WTC11 (cell line): ENCODE measurements around the gene GPR156. TPM values are rescaled to one million over a fixed set of nuclear protein-coding genes. Genes with fewer than 3 reads are reported as not detected.
A peak's percentile ranks its signal among the peaks of the same experiment; 100 is the strongest.

Experiments used
- ATAC-seq: fragments of 200-7000 bp; cut with Tn5 transposase; 2 replicates; pipeline ENCODE4 v1.10.0; 2021; ENCODE audit warnings: mild to moderate bottlenecking, moderate library complexity
- Bru-seq: library from RNA; stranded (reverse); fragments of 400-500 nt; gene quantifications from one replicate; lab custom pipeline; 2021; lab: Mats Ljungman, UMichigan
- CTCF ChIA-PET: fragments of 300-600 bp; sonication (Branson Sonifier 250); formaldehyde crosslinking; loops from one replicate; lab custom pipeline; 2021; ENCODE audit warnings: antibody characterized with exemption; lab: Charles Lee
- POLR2A ChIA-PET: fragments of 350-600 bp; sonication (Branson Sonifier 250); formaldehyde crosslinking; loops from one replicate; lab custom pipeline; 2021; ENCODE audit warnings: antibody characterized with exemption; lab: Charles Lee
- DNase-seq: peaks from one replicate; pipeline ENCODE4 v3.0.0; 2021; ENCODE audit warnings: low spot score
- H3K27ac Mint-ChIP-seq: 2 replicates; pipeline ENCODE4 v1.8.0; 2021; ENCODE audit warnings: mixed read lengths
- H3K27me3 Mint-ChIP-seq: 2 replicates; pipeline ENCODE4 v1.8.0; 2021; ENCODE audit warnings: low read depth, mild to moderate bottlenecking, moderate library complexity, mixed read lengths
- H3K36me3 Mint-ChIP-seq: 2 replicates; pipeline ENCODE4 v1.8.0; 2021; ENCODE audit warnings: mixed read lengths
- H3K4me1 Mint-ChIP-seq: 2 replicates; pipeline ENCODE4 v1.8.0; 2022; ENCODE audit warnings: mixed read lengths
- H3K4me3 Mint-ChIP-seq: 2 replicates; pipeline ENCODE4 v1.8.0; 2021; ENCODE audit warnings: mild to moderate bottlenecking, moderate library complexity, mixed read lengths
- H3K9me3 Mint-ChIP-seq: 2 replicates; pipeline ENCODE4 v1.8.0; 2021; ENCODE audit warnings: mixed read lengths
- CREB1 ChIP-seq: sonication (generic); formaldehyde crosslinking; IDR thresholded peaks from 2 replicates; pipeline ENCODE4 v1.8.0; 2023; ENCODE audit warnings: mild to moderate bottlenecking, missing genetic modification reagents
- FOXP1 ChIP-seq: sonication (generic); formaldehyde crosslinking; IDR thresholded peaks from 2 replicates; pipeline ENCODE4 v1.8.0; 2022; ENCODE audit warnings: missing genetic modification reagents, mild to moderate bottlenecking, moderate library complexity, borderline replicate concordance
- GABPB1 ChIP-seq: sonication (generic); formaldehyde crosslinking; IDR thresholded peaks from 2 replicates; pipeline ENCODE4 v1.8.1; 2023; ENCODE audit warnings: mild to moderate bottlenecking, missing genetic modification reagents
- GRHL2 ChIP-seq: fragments of 250-450 bp; sonication (Bioruptor Pico); IDR thresholded peaks from 2 replicates; pipeline ENCODE4 v1.8.0; 2022; ENCODE audit warnings: mild to moderate bottlenecking, moderate library complexity; ENCODE audit not compliant: insufficient replicate concordance, severe bottlenecking
- NFATC4 ChIP-seq: fragments of 250-450 bp; sonication (Bioruptor Pico); IDR thresholded peaks from 2 replicates; pipeline ENCODE4 v1.9.0; 2021; ENCODE audit warnings: mild to moderate bottlenecking
- NR1H2 ChIP-seq: sonication (generic); formaldehyde crosslinking; IDR thresholded peaks from 2 replicates; pipeline ENCODE4 v1.9.0; 2021; ENCODE audit warnings: mild to moderate bottlenecking, moderate library complexity, missing genetic modification reagents
- NR2C2 ChIP-seq: sonication (generic); formaldehyde crosslinking; IDR thresholded peaks from 2 replicates; pipeline ENCODE4 v1.8.0; 2022; ENCODE audit warnings: mild to moderate bottlenecking, missing genetic modification reagents
- TCF7 ChIP-seq: sonication (generic); formaldehyde crosslinking; IDR thresholded peaks from 2 replicates; pipeline ENCODE4 v1.8.0; 2022; ENCODE audit warnings: mild to moderate bottlenecking, low read depth, missing genetic modification reagents, moderate library complexity
- ZNF232 ChIP-seq: sonication (generic); formaldehyde crosslinking; IDR thresholded peaks from 2 replicates; pipeline ENCODE4 v1.8.0; 2022; ENCODE audit warnings: mild to moderate bottlenecking, missing genetic modification reagents
- long read RNA-seq, 3 experiments: library from RNA in 1 of 3; library from capped mRNA in 1 of 3; library from polyadenylated mRNA in 1 of 3; unstranded in 2 of 3; stranded (forward) in 1 of 3; transcript quantifications; one replicate each; pipeline ENCODE4 v2.0.0, GENCODE V29; 2021
- total RNA-seq: library from RNA; stranded (reverse); gene quantifications from 3 replicates; pipeline ENCODE4 v1.2.3, GENCODE V29; 2021
- TF ChIP-seq, protein P1 (sequence below): sonication (generic); formaldehyde crosslinking; IDR thresholded peaks from 2 replicates; pipeline ENCODE4 v1.8.1; 2022; ENCODE audit warnings: missing genetic modification reagents, borderline replicate concordance
- TF ChIP-seq, protein P2 (sequence below): sonication (generic); formaldehyde crosslinking; IDR thresholded peaks from 2 replicates; pipeline ENCODE4 v1.8.0; 2023; ENCODE audit warnings: missing genetic modification reagents
- TF ChIP-seq, protein P3 (sequence below): sonication (generic); formaldehyde crosslinking; conservative IDR thresholded peaks from 2 replicates; pipeline ENCODE4 v1.8.1; 2023; ENCODE audit warnings: mild to moderate bottlenecking, low read depth, missing genetic modification reagents, moderate library complexity
- TF ChIP-seq, protein P4 (sequence below): sonication (generic); formaldehyde crosslinking; IDR thresholded peaks from 2 replicates; pipeline ENCODE4 v1.8.1; 2022; ENCODE audit warnings: mild to moderate bottlenecking, missing genetic modification reagents, moderate library complexity, borderline replicate concordance
- TF ChIP-seq, protein P5 (sequence below): sonication (generic); formaldehyde crosslinking; IDR thresholded peaks from 2 replicates; pipeline ENCODE4 v1.8.1; 2023; ENCODE audit warnings: mild to moderate bottlenecking, missing genetic modification reagents, borderline replicate concordance
- TF ChIP-seq, protein P6 (sequence below): fragments of 200-600 bp; IDR thresholded peaks from 2 replicates; pipeline ENCODE4 v1.8.0; 2022; ENCODE audit warnings: antibody characterized with exemption
- TF ChIP-seq, protein P7 (sequence below): sonication (generic); formaldehyde crosslinking; IDR thresholded peaks from 2 replicates; pipeline ENCODE4 v1.8.0; 2023; ENCODE audit warnings: missing genetic modification reagents, mild to moderate bottlenecking, borderline replicate concordance

GPR156 gene
- total RNA-seq (0.72 to 1.8 TPM (median 1.5 TPM) in 3 replicates), Bru-seq, nascent RNA (percentile 38 among the genes with signal in this experiment)
- long read RNA-seq, experiment 1, full-length matches to known transcripts: 1 of 4 reads
- long read RNA-seq, experiment 1, partial matches to known transcripts: 1 of 4 reads
- long read RNA-seq, experiment 1, other reads (novel, unspliced or antisense): 2 of 4 reads
- long read RNA-seq, experiment 2, full-length matches to known transcripts: 1 of 1 reads
- long read RNA-seq, experiment 2, partial matches to known transcripts: 0 of 1 reads
- long read RNA-seq, experiment 2, other reads (novel, unspliced or antisense): 0 of 1 reads
- long read RNA-seq, experiment 3: 0 reads

DNA sequence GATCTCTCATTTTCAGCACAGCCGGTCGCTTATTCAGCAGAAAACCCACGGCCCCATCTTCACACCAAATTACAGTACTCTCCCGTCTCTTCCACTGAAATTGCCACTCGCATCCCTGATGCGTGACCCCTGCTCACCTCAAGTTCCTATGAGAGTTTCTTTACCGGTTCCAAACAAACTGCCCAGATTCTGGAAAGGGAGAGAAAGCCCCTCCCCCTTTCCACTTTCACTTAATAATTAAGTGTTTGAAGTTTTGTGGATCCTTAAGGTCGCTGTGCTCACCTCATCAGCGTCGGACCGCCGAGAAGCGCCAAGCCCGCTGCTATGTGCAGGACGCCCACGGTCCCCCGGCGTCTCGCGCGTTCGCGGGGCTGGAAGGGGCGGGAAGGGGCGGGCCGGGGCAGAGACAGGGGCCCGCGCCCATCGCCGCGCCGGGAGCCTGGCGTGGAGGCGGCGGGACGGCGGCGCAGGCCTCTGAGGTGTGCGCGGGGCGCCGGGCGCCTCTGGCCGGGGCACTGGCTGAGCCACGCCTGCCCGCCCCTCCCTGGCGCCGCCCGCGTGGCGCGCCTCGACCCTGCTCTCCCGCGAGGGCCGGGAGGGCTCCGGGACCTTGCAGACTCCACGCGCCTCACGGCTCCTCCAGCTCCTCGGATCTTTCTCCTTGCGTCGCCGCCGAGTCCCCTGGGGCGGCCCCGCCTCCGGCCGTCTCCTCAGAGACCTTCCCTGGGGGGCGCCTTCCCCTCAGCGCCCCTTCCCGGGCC, at the start of gene GPR156:
TSS of gene GPR156 (minus strand) at position 476 of the 761 bp plus-strand sequence. CDS start 41,124 bp downstream, outside the sequence.
- peaks cover 14% of the 10 kb centered on the region for H3K4me1 Mint-ChIP-seq
- H3K9me3 Mint-ChIP-seq: peaks cover 6% of the 10 kb centered on the region
- peaks cover 55% of the 10 kb centered on the region for H3K27me3 Mint-ChIP-seq
- ChIA-PET POLR2A (interaction anchor here (0.9 kb wide), 1 partner anchor 107 kb away, joined by 3 read pairs; no protein-coding TSS in a partner anchor), CTCF (interaction anchor here (0.6 to 2.0 kb wide), 2 partner anchors 21 to 132 kb away, joined by 4 to 9 read pairs; no protein-coding TSS in a partner anchor)
- peak; percentile 84 for ATAC-seq
- peak; percentile 47 for DNase-seq
- H3K27ac Mint-ChIP-seq: no peak within 1 kb of the TSS
- H3K36me3 Mint-ChIP-seq: no peaks in the 10 kb centered on the region
- peak within 1 kb of the TSS; percentile 63 for H3K4me3 Mint-ChIP-seq
- TF ChIP-seq NFATC4 (CRISPR knock-in tag) (no peak), NR1H2 (no peak), GABPB1 (CRISPR knock-in tag) (no peak), CREB1 (CRISPR knock-in tag) (no peak), ZNF232 (CRISPR knock-in tag) (no peak), GRHL2 (CRISPR knock-in tag) (no peak), TCF7 (no peak), NR2C2 (CRISPR knock-in tag) (no peak), FOXP1 (CRISPR knock-in tag) (peak; percentile 95)
- TF ChIP-seq, protein P1, sequence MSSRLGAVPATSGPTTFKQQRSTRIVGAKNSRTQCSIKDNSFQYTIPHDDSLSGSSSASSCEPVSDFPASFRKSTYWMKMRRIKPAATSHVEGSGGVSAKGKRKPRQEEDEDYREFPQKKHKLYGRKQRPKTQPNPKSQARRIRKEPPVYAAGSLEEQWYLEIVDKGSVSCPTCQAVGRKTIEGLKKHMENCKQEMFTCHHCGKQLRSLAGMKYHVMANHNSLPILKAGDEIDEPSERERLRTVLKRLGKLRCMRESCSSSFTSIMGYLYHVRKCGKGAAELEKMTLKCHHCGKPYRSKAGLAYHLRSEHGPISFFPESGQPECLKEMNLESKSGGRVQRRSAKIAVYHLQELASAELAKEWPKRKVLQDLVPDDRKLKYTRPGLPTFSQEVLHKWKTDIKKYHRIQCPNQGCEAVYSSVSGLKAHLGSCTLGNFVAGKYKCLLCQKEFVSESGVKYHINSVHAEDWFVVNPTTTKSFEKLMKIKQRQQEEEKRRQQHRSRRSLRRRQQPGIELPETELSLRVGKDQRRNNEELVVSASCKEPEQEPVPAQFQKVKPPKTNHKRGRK (CRISPR knock-in tag): no peak
- TF ChIP-seq, protein P2, sequence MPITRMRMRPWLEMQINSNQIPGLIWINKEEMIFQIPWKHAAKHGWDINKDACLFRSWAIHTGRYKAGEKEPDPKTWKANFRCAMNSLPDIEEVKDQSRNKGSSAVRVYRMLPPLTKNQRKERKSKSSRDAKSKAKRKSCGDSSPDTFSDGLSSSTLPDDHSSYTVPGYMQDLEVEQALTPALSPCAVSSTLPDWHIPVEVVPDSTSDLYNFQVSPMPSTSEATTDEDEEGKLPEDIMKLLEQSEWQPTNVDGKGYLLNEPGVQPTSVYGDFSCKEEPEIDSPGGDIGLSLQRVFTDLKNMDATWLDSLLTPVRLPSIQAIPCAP (CRISPR knock-in tag): no peak
- TF ChIP-seq, protein P3, sequence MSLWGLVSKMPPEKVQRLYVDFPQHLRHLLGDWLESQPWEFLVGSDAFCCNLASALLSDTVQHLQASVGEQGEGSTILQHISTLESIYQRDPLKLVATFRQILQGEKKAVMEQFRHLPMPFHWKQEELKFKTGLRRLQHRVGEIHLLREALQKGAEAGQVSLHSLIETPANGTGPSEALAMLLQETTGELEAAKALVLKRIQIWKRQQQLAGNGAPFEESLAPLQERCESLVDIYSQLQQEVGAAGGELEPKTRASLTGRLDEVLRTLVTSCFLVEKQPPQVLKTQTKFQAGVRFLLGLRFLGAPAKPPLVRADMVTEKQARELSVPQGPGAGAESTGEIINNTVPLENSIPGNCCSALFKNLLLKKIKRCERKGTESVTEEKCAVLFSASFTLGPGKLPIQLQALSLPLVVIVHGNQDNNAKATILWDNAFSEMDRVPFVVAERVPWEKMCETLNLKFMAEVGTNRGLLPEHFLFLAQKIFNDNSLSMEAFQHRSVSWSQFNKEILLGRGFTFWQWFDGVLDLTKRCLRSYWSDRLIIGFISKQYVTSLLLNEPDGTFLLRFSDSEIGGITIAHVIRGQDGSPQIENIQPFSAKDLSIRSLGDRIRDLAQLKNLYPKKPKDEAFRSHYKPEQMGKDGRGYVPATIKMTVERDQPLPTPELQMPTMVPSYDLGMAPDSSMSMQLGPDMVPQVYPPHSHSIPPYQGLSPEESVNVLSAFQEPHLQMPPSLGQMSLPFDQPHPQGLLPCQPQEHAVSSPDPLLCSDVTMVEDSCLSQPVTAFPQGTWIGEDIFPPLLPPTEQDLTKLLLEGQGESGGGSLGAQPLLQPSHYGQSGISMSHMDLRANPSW (CRISPR knock-in tag): no peak; the same call in 1 of the 2 replicates
- TF ChIP-seq, protein P4, sequence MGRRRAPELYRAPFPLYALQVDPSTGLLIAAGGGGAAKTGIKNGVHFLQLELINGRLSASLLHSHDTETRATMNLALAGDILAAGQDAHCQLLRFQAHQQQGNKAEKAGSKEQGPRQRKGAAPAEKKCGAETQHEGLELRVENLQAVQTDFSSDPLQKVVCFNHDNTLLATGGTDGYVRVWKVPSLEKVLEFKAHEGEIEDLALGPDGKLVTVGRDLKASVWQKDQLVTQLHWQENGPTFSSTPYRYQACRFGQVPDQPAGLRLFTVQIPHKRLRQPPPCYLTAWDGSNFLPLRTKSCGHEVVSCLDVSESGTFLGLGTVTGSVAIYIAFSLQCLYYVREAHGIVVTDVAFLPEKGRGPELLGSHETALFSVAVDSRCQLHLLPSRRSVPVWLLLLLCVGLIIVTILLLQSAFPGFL (CRISPR knock-in tag): no peak
- TF ChIP-seq, protein P5, sequence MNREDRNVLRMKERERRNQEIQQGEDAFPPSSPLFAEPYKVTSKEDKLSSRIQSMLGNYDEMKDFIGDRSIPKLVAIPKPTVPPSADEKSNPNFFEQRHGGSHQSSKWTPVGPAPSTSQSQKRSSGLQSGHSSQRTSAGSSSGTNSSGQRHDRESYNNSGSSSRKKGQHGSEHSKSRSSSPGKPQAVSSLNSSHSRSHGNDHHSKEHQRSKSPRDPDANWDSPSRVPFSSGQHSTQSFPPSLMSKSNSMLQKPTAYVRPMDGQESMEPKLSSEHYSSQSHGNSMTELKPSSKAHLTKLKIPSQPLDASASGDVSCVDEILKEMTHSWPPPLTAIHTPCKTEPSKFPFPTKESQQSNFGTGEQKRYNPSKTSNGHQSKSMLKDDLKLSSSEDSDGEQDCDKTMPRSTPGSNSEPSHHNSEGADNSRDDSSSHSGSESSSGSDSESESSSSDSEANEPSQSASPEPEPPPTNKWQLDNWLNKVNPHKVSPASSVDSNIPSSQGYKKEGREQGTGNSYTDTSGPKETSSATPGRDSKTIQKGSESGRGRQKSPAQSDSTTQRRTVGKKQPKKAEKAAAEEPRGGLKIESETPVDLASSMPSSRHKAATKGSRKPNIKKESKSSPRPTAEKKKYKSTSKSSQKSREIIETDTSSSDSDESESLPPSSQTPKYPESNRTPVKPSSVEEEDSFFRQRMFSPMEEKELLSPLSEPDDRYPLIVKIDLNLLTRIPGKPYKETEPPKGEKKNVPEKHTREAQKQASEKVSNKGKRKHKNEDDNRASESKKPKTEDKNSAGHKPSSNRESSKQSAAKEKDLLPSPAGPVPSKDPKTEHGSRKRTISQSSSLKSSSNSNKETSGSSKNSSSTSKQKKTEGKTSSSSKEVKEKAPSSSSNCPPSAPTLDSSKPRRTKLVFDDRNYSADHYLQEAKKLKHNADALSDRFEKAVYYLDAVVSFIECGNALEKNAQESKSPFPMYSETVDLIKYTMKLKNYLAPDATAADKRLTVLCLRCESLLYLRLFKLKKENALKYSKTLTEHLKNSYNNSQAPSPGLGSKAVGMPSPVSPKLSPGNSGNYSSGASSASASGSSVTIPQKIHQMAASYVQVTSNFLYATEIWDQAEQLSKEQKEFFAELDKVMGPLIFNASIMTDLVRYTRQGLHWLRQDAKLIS (CRISPR knock-in tag): 0 out of 2 replicates have a peak, but pooled peaks have one; percentile 56
- TF ChIP-seq, protein P6, sequence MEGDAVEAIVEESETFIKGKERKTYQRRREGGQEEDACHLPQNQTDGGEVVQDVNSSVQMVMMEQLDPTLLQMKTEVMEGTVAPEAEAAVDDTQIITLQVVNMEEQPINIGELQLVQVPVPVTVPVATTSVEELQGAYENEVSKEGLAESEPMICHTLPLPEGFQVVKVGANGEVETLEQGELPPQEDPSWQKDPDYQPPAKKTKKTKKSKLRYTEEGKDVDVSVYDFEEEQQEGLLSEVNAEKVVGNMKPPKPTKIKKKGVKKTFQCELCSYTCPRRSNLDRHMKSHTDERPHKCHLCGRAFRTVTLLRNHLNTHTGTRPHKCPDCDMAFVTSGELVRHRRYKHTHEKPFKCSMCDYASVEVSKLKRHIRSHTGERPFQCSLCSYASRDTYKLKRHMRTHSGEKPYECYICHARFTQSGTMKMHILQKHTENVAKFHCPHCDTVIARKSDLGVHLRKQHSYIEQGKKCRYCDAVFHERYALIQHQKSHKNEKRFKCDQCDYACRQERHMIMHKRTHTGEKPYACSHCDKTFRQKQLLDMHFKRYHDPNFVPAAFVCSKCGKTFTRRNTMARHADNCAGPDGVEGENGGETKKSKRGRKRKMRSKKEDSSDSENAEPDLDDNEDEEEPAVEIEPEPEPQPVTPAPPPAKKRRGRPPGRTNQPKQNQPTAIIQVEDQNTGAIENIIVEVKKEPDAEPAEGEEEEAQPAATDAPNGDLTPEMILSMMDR: no peak
- TF ChIP-seq, protein P7, sequence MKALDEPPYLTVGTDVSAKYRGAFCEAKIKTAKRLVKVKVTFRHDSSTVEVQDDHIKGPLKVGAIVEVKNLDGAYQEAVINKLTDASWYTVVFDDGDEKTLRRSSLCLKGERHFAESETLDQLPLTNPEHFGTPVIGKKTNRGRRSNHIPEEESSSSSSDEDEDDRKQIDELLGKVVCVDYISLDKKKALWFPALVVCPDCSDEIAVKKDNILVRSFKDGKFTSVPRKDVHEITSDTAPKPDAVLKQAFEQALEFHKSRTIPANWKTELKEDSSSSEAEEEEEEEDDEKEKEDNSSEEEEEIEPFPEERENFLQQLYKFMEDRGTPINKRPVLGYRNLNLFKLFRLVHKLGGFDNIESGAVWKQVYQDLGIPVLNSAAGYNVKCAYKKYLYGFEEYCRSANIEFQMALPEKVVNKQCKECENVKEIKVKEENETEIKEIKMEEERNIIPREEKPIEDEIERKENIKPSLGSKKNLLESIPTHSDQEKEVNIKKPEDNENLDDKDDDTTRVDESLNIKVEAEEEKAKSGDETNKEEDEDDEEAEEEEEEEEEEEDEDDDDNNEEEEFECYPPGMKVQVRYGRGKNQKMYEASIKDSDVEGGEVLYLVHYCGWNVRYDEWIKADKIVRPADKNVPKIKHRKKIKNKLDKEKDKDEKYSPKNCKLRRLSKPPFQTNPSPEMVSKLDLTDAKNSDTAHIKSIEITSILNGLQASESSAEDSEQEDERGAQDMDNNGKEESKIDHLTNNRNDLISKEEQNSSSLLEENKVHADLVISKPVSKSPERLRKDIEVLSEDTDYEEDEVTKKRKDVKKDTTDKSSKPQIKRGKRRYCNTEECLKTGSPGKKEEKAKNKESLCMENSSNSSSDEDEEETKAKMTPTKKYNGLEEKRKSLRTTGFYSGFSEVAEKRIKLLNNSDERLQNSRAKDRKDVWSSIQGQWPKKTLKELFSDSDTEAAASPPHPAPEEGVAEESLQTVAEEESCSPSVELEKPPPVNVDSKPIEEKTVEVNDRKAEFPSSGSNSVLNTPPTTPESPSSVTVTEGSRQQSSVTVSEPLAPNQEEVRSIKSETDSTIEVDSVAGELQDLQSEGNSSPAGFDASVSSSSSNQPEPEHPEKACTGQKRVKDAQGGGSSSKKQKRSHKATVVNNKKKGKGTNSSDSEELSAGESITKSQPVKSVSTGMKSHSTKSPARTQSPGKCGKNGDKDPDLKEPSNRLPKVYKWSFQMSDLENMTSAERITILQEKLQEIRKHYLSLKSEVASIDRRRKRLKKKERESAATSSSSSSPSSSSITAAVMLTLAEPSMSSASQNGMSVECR (CRISPR knock-in tag): peak; percentile 56; the same call in 1 of the 2 replicates
